HPDE6-E6E7 (cell line): Measurements from ENCODE around the gene SLC1A2.

Source experiments
- DNase-seq: peaks from one replicate; pipeline ENCODE4 v3.0.0; 2011; ENCODE audit warnings: missing footprints; ENCODE audit errors: extremely low spot score

Gene SLC1A2

GRCh38 chr11:35245056-35245455, 174.3 kb downstream of the SLC1A2 start:
- no peak for DNase-seq

- no peak for DNase-seq
These were observed 175.6 kb downstream of the SLC1A2 start for GRCh38 chr11:35243774-35244173.

DNA sequence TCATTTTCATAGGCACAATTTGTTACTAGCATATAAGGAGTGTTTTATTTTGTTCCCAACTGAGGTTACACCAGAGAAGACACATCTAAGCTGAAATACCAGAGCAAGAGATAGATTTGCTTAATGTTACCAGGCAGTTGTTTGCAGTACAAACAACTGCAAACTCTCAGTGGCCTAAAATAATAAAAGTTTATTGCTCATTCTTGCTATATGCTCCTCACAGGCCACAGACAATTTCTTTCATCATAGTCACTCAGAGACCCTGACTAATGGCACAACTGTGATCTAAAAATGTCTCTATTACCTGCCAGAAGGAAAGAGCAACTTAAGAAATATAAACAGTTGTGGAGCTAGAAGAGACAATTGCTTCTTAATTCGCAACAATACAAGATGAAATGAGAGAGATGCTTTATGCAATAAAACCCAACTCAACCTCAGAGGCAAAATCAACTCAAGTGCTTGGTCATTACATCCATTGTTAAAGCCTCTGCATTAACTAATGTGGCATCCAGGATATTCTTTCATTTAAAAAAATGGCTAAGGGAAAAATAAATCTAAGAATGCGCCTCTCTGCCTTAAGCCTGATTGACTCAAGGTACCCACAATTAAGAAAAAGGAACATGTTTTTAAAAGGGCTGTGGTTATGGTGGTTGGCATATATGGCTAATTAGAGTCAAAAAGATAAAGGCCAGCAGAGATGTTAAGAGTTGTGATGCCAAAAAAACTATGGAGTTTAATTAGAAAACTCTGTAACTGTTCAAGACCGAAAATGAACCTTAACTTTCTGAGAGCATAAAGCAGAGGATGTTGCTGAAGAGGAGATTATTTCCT, 176.7 kb downstream of the SLC1A2 start:
- no peak for DNase-seq

DNA sequence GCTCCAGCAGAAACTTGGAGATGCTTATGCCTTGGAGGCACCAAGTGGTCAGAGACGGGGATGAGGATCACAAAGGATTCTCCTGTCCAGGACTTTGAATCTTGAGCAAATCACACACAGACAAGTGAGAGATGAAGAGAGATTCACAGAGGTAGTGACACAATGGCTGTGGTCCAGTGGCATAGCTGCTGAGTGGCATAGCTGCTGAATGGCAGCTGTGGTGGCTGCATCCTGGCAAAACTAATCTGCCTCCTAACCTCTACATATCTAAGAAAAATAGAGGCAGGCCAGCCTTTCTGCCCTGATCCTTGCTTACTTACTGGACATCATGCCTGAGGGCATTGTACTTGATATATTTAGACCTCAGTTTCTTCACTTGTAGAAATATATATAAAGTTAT, 177.8 kb downstream of the SLC1A2 start:
- no peak for DNase-seq

DNA sequence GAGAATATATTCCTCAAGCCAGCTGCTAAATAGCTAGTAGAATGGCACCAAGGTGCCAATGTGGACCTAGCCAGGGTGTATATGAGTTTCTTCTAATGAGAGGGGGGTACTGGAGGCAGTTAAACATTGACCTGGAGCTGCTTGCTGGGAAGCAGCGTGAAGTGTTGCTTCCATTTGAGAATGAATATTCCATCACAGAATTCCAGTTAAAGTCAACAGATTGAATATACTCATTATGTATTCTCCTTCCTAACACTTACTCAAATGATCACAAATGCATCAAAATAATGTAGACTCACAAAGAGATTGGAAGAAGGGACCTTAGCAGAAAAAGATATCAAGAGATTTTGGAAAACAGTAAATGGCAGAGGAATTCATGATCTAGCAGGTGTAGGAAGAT, 178.3 kb downstream of the SLC1A2 start:
- DNase-seq, result no peak

- DNase-seq, result no peak
These were observed 179.8 kb downstream of the SLC1A2 start for GRCh38 chr11:35239471-35240075.

DNA sequence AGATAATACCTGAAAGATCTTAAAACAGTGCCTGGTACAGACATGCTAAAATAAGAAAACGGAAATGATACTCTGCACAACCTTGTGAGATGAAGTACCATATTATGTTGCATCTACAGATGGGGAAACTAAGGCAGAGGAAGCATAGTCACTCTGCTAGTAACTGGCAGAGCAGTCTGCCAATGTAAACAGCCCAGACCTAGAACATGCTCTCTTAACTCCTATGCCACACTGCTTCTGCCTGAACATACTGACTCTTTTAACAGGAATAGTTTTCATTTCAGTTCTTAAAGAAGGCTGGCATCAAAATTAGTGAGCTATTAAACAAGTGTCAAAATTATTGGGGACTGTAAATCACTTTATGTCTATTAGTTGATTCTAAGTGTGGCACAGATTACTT, 180.5 kb downstream of the SLC1A2 start:
- DNase-seq, result no peak

- DNase-seq, result no peak
These were observed 181.3 kb downstream of the SLC1A2 start for GRCh38 chr11:35237860-35238715.

GRCh38 chr11:35237351-35237750, 182.0 kb downstream of the SLC1A2 start:
- no peak for DNase-seq

DNA sequence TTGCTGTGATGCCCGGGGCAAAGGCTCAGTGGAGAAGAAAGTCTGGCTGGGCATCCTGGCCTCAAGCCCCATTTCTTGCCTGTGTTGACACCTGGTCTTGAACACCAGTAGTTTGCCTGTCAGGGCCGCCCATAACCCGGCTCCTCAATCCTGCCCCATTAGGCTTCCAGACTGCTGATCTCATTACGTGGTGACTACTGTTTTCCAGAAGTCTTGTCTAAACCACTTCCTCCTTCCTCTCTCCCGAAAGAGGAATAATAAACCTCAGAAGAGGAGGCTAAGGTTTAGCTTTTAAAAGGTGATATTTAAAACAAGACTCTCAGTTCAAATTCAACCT, 182.7 kb downstream of the SLC1A2 start:
- DNase-seq, result no peak

GRCh38 chr11:35235936-35236666, 183.3 kb downstream of the SLC1A2 start:
- DNase-seq, result peak; percentile 19

- DNase-seq, result no peak
These were observed 183.9 kb downstream of the SLC1A2 start for GRCh38 chr11:35235498-35235897.

DNA sequence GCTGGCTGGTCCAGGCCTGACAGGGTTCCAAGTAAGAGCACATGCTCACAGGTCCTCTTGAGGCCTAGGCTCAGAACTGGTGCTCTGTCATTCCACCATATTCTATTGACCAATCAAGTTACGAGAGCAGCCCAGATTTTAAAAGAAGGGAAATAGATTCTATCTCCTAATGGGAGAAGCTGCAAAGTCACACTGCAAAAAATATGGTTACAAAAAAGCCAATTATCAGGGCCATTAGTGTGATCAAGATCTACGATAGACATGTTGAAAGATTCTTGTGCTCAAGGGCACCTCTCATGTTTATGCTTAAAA, 184.2 kb downstream of the SLC1A2 start:
- DNase-seq, result no peak

DNA sequence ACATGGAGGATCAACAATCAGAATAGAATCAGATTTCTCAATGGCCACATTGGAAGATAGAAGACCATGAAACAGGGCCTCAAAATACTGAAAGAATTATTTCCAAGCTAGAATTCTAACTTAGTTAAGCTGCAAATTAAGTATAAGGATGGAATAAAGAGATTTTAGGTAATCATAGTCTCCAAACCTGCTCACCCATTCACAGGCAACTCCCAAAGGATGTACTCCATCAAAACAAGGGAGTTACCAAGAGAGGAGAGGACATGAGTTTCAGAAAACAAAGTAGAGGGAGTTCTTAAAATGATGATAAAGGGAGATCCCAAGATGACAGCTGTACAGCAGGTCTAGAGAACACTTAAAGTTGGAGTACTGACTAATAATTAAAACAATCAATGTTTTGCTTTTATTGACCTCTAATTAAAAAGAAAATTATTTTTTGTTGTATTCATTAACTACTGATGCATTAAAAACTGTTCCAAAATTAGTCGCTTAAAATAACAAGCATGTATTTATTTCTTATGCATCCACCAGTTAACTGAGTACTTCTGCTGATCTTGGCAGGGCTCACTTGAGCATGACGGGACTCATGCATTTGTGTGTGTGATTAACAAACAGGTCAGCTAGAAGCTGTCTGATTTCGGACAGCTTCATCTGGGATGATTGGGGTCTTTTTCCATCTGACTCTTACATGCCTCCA, 184.8 kb downstream of the SLC1A2 start:
- no peak for DNase-seq

DNA sequence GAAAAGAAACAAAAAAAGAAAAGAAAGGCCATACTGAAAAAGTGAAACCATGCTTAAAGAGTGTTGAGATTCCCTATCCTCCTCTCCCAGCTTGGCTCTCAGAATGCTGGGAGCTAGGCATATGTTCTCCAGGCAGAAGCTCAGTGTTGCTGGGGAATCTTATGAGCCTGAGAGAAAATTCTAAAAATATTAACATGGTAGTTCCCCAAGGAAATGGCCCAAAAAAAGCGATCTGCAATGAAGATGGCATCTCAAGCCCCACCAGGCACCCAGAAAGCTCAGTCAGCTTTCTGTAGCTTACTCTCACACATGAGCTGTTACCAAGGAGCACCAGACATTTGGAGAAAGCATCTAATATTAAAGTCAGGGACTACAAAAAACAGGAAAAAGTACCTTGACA, 185.8 kb downstream of the SLC1A2 start:
- no peak for DNase-seq

- DNase-seq, result no peak
These were observed 186.4 kb downstream of the SLC1A2 start for GRCh38 chr11:35232891-35233330.

GRCh38 chr11:35231076-35231860, 188.1 kb downstream of the SLC1A2 start:
- no peak for DNase-seq

DNA sequence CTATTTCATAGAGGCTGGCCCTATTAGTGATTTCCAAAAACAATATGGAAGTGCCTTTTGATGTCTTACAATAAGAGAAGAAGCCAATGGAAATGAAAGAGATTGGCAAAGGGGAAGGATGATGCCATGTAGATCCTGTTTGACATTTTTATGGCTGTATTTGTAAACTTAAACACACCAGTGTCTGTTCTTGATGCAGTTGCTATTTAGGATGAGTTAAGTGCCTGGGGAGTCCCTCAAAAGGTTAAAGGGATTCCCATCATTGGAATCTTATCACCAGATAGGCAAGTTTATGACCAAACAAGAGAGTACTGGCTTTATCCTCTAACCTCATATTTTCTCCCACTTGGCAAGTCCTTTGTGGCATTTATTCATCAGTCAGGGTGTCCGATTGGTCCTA, 189.0 kb downstream of the SLC1A2 start:
- DNase-seq, result no peak

- no peak for DNase-seq
These were observed 191.0 kb downstream of the SLC1A2 start for GRCh38 chr11:35228328-35228725.

GRCh38 chr11:35227576-35228327, 191.6 kb downstream of the SLC1A2 start:
- DNase-seq, result no peak
